Cardiac muscle cell (in vitro differentiated cells and primary cell): ENCODE results near the gene APH1B. TPM values are rescaled to one million over a fixed set of nuclear protein-coding genes. Genes with fewer than 3 reads are reported as not detected.

ENCODE experiments used
- DNase-seq, 2 donors: peaks; one replicate each; pipeline versions ENCODE4 v3.0.0 to v3.0.0-alpha.2; 2010 to 2017; ENCODE audit warnings: low read depth in 1 of 2, low spot score in 1 of 2
- H3K27ac ChIP-seq: fragments of 200-600 bp; sonication (generic); 2 replicates; pipeline ENCODE4 v1.5.1; 2016
- H3K27me3 ChIP-seq: fragments of 200-600 bp; sonication (generic); 2 replicates; pipeline ENCODE4 v1.6.0; 2016; ENCODE audit warnings: control low read depth
- H3K36me3 ChIP-seq: fragments of 200-600 bp; sonication (generic); 2 replicates; pipeline ENCODE4 v1.5.1; 2016; ENCODE audit warnings: control low read depth
- H3K4me1 ChIP-seq: fragments of 200-600 bp; sonication (generic); 2 replicates; pipeline ENCODE4 v1.8.1; 2017; ENCODE audit warnings: low read depth, mild to moderate bottlenecking, mixed run types
- H3K4me3 ChIP-seq: fragments of 200-600 bp; sonication (generic); 2 replicates; pipeline ENCODE4 v1.5.1; 2016; ENCODE audit warnings: mild to moderate bottlenecking
- H3K9me3 ChIP-seq: fragments of 200-600 bp; sonication (generic); 2 replicates; pipeline ENCODE4 v1.5.1; 2017; ENCODE audit warnings: low read depth, mild to moderate bottlenecking, control low read depth
- polyA plus RNA-seq: library from polyadenylated mRNA; unstranded; fragments of >200 nt; fragmentation: Nextera tagmentation; extraction: Ambion mirVana; gene quantifications from 2 replicates; pipeline ENCODE4 v1.2.1, GENCODE V29; 2016
- total RNA-seq: library from RNA; depleted of rRNA; stranded (reverse); fragments of >200 nt; gene quantifications from 2 replicates; pipeline ENCODE4 v1.2.3, GENCODE V29; 2016
- TF ChIP-seq, protein P1 (sequence below): IDR thresholded peaks from 2 replicates; pipeline ENCODE4 v1.5.1; 2012; ENCODE audit warnings: low read depth, mild to moderate bottlenecking, low read length

APH1B gene
- total and polyA plus RNA-seq, 2 experiments from 2014 or later = 10.2 to 12.4 TPM

GRCh38 chr15:63244976-63245645 lies 32.3 kb upstream of the APH1B start:
- H3K36me3 ChIP-seq = no peaks in the 10 kb centered on the region
- H3K4me1 ChIP-seq = no peaks in the 10 kb centered on the region
- H3K27ac ChIP-seq = no peak overlapping the region
- H3K27me3 ChIP-seq = no peaks in the 10 kb centered on the region
- H3K4me3 ChIP-seq = no peak overlapping the region
- H3K9me3 ChIP-seq = no peaks in the 10 kb centered on the region
- no peak for DNase-seq
- TF ChIP-seq, protein P1, sequence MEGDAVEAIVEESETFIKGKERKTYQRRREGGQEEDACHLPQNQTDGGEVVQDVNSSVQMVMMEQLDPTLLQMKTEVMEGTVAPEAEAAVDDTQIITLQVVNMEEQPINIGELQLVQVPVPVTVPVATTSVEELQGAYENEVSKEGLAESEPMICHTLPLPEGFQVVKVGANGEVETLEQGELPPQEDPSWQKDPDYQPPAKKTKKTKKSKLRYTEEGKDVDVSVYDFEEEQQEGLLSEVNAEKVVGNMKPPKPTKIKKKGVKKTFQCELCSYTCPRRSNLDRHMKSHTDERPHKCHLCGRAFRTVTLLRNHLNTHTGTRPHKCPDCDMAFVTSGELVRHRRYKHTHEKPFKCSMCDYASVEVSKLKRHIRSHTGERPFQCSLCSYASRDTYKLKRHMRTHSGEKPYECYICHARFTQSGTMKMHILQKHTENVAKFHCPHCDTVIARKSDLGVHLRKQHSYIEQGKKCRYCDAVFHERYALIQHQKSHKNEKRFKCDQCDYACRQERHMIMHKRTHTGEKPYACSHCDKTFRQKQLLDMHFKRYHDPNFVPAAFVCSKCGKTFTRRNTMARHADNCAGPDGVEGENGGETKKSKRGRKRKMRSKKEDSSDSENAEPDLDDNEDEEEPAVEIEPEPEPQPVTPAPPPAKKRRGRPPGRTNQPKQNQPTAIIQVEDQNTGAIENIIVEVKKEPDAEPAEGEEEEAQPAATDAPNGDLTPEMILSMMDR = no peak

DNA sequence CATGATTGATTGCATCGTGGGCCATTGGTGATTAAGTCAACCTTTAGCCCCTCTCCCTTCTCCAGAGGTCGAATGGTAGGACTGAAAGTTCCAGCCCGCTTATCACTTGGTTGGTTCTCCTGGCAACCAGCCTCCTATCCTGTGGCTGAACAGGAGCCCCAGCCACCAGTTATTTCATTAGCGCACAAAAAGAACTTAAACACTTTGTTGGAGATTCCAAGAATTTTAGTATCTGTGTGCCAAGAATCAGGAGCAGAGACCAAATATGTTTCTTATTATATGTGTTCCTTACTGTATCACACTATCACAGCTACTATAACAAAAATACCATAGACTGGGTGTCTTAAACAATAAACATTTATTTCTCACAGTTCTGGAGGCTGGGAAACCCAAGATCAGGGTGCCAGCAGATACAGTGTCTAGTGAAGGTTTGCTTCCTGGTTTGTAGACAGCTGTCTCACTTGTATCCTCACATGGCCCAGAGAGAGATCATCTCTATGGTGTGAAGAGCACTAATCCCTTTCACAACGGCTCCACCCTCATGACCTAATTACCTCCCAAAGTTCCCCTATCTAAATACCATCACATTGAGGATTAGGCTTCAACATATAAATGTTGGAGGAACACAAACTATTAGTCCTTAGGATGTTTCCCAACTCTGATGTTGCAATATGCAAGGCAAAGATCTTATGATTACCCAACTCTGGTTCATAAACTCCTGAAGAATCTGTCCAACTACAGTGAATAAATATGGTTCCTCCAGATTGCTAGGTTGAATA lies 30.5 kb upstream of the APH1B start:
- TF ChIP-seq, protein P1 = no peak
- H3K9me3 ChIP-seq = no peaks in the 10 kb centered on the region
- no peaks in the 10 kb centered on the region for H3K4me1 ChIP-seq
- H3K27me3 ChIP-seq = no peaks in the 10 kb centered on the region
- peak in 1 of 2 donors; percentile 89 for DNase-seq
- no peaks in the 10 kb centered on the region for H3K36me3 ChIP-seq
- no peak overlapping the region for H3K27ac ChIP-seq
- H3K4me3 ChIP-seq = no peak overlapping the region

- TF ChIP-seq, protein P1 = no peak
- Histone ChIP-seq H3K4me3 (no peak overlapping the region), H3K27me3 (no peaks in the 10 kb centered on the region), H3K27ac (no peak overlapping the region), H3K36me3 (no peaks in the 10 kb centered on the region), H3K4me1 (no peaks in the 10 kb centered on the region), H3K9me3 (no peaks in the 10 kb centered on the region)
- peak in 1 of 2 donors; percentile 92 for DNase-seq
Measured at GRCh38 chr15:63250312-63250965, 27.0 kb upstream of the APH1B start.

GRCh38 chr15:63251701-63252100 lies 25.7 kb upstream of the APH1B start:
- Histone ChIP-seq H3K36me3 (no peaks in the 10 kb centered on the region), H3K4me1 (no peaks in the 10 kb centered on the region), H3K9me3 (no peaks in the 10 kb centered on the region), H3K27me3 (no peaks in the 10 kb centered on the region), H3K4me3 (no peak overlapping the region), H3K27ac (no peak overlapping the region)
- TF ChIP-seq, protein P1 = no peak
- no peak for DNase-seq

DNA sequence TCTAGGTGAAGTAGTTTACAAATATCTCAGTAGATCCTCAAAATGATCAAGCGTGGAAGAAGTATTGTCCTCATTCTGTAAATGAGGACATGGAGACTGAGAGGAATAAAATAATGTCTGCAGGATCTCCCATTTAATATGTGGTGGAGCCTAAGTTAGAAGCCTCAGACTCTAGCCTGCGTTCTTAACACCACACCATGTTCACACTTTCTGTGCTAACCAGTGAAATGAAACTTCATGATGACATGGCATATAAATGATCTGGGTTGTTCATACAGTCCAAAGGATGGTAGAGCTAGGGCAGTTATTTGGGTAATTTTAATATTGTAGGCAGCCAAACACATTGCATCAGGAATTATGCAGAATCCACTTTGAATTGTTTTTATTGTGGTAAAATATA lies 25.1 kb upstream of the APH1B start:
- no peaks in the 10 kb centered on the region for H3K36me3 ChIP-seq

More for the DNA sequence above, 25.1 kb upstream of the APH1B start:
- TF ChIP-seq, protein P1 = no peak
- no peaks in the 10 kb centered on the region for H3K9me3 ChIP-seq
- no peaks in the 10 kb centered on the region for H3K27me3 ChIP-seq
- no peak for DNase-seq
- H3K27ac ChIP-seq = no peak overlapping the region
- H3K4me3 ChIP-seq = no peak overlapping the region
- H3K4me1 ChIP-seq = no peaks in the 10 kb centered on the region
